HG02763 (cell line): Measurements from ENCODE around the gene CIB1.
"Not testable (repeated sequence)": the region's sequence is repeated elsewhere in the genome, so short reads cannot be mapped to it uniquely, and the experiment has no call there.

ENCODE experiments used
- ATAC-seq: cut with Tn5 transposase; IDR thresholded peaks from one replicate; pipeline ENCODE4 v1.9.1; 2021; ENCODE audit warnings: mild to moderate bottlenecking, moderate library complexity; ENCODE audit not compliant: unreplicated experiment

Gene CIB1

DNA sequence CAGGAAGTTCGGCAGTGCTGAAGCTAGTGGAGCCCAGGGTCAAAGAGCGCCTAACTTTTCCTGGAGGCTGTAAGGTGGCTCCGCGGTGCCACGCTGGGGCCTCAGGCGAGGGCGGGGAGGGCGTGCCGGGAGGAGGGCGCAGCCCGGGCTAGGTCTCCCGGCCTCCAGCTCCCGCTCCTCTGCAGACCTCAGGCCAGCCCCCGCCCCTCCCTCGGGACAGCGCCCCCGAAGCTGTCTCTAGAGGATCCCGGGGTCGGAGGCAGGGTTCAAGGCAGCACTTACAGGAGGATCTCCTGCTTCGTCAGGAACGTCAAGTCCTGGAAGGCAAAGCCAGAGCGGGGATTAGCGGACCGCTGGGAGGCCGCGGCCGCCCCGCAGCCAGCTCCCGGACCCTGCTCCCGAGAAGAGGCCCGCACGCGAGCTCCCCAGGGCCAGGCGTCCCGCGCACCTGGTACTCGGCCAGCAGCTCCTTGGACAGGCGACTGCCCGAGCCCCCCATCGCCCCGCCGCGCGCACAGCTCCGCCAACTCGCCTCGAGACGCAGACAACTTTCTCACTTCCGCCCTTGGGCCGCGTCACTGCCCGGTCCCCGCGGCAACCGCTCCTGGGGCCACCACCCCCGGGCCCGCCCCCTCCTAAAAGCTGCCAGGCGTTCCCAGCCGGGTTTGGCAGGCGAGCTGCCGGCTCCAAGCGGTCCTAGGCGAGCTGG, at the start of gene CIB1:
CIB1 (minus strand) TSS at position 555 of the 709 bp plus-strand sequence; CDS start at position 499, 56 bp downstream.
- ATAC-seq, result peak; percentile 86

DNA sequence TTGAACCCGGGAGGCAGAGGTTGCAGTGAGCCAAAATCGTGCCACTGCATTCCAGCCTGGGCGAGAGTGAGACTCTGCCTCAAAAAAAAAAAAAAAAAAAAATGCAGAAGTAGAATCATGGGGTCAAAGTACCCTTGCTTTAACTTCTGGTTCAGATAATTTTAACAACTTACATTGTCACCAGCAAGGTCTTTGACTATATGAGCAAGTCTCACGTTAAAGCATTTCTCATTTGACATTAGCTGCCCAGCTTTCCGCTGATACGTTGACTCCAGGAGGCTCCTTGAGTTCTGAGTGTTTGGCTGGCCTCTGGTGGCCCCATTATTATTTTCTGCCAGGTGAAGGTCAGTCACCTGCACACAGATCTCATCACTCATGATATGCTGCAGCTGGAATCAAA, 47.9 kb upstream of the CIB1 start:
- not testable (repeated sequence) for ATAC-seq

DNA sequence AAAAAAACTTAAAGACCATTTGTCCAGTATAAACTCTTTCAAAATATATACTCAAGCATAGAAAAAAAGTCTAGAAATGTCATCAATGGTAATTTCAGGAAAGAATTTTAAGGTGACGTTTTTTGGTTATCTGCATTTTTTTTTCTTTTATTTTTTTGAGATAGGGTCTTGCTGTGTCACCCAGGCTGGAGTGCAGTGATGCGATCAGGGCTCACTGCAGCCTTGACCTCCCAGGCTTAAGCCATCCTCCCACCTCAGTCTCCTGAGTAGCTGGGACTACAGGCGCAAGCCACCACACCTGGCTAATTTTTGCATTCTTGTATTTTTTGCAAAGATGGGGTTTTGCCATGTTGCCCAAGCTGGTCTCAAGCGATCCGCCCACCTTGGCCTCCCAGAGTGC, 47.0 kb upstream of the CIB1 start:
- not testable (repeated sequence) for ATAC-seq

DNA sequence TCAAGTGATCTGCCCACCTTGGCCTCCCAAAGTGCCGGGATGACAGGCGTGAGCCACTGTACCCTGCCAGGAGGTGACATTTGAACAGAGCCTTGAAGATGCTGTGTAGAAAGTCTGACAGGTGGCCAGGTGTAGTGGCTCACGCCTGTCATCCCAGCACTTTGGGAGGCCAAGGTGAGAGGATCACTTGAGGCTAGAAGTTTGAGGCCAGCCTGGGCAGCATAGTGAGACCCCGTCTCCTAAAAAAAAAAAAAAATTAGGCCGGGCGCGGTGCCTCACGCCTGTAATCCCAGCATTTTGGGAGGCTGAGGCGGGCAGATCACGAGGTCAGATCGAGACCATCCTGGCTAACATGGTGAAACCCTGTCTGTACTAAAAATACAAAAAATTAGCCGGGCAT, 44.7 kb upstream of the CIB1 start:
- ATAC-seq, result not testable (repeated sequence)

DNA sequence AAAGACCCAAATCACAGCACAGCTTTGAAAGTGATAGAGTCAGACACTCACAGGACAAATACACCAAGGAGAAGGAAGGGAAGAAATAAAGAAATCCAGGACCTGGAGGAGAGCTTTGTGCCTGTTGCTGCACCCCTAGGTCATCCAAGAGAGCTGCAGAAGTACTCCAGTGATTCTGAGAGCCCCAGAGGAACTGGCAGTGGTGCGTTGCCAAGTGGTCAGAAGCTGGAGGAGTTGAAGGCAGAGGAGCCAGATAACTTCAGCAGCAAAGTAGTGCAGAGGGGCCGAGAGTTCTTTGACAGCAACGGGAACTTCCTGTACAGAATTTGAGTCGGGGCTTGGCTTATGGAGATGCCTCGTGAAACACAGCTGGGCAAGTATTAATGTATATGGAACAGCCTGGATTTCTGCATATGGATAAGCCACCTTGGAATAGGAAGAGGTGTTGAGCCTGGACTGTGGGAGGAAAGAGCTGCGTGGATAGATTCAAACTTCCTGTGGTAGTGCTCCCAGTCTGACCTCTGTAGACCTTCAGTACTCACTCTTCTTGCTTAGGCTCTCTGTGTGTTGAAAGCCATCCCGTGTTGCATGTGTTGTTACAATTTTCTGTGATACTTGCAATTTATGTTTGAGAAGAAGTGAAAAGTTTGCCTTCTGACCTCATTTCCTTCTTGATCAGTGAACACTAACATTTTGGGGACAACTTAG, 37.9 kb upstream of the CIB1 start:
- no peak for ATAC-seq

DNA sequence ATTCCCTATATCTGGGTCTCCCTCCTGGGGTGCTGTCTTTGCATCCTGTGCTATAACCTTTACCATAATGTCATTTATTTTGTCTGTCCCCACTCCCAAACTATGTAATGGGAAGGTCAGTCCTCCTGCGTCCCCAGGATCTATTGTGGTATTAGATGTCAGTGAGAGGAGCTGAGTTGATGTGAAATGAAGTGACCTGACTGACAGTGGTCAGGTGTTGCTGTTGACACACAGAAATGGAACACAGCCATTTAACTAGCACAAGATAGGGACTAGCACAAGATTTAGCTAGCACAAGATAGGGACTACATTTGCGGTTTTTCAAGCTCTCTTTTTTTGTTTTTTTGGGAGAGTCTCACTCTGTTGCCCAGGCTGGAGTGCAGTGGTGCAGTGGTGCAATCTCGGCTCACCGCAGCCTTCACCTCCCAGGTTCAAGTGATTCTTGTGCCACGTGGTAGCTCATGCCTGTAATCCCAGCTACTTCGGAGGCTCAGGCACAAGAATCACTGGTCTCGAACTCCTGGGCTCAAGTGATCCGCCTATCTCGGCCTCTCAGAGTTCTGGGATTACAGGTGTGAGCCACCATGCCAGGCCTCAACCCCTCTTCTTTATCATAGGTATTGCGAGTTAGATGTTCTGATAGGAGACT, 36.9 kb upstream of the CIB1 start:
- no peak for ATAC-seq

DNA sequence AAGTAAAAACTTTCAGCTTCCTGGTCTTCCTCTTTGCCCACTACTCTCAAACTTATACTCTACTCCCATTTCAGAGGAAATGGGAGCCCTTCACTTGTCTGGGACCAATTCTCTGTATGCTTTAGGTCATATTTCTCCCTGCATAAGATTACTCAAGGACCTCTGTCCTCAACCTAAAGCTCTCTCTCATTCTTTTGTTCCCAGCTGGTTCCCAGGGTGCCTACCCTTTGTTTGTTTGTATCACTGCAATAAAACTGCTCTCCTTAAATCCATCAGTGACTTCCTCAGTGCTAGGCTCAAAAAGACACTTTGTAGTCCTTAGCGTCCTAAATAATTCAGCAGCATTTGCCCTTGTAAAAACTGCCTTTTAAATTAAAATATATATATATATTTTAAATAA, 34.7 kb upstream of the CIB1 start:
- ATAC-seq, result no peak

DNA sequence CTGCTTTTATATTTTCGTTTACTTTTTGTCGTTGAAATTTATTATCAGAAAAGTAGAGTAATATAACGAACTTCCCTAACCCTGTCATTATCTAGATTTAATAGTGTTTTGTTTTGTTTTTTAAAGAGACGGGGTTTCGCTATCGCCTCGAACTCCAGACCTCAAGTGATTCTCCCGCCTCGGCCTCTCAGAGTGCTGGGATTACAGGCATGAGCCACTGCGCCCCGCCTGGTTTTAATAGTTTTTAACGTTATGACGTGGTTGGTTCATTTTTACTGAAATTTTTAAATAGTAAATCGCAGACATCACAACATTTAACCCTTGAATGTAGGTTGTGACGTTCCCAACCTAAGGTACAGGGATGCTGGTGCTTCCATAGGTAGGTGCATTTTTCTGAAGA, 32.7 kb upstream of the CIB1 start:
- no peak for ATAC-seq

DNA sequence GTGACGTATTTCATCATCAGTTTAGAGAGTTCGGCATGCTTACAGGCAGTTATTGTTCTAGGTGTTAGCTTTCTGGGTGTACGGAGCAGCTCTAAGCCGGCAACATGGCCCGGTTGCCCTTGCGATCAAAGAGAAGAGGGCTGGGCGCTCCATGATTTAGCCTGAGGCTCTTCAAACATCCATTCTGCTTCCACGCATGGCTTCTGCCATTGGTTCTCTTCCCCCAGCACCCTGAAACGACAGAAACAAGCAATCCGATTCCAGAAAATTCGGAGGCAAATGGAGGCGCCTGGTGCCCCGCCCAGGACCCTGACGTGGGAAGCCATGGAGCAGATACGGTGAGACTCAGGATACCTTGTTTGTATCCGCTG, 32.3 kb upstream of the CIB1 start:
- peak; percentile 23 for ATAC-seq

DNA sequence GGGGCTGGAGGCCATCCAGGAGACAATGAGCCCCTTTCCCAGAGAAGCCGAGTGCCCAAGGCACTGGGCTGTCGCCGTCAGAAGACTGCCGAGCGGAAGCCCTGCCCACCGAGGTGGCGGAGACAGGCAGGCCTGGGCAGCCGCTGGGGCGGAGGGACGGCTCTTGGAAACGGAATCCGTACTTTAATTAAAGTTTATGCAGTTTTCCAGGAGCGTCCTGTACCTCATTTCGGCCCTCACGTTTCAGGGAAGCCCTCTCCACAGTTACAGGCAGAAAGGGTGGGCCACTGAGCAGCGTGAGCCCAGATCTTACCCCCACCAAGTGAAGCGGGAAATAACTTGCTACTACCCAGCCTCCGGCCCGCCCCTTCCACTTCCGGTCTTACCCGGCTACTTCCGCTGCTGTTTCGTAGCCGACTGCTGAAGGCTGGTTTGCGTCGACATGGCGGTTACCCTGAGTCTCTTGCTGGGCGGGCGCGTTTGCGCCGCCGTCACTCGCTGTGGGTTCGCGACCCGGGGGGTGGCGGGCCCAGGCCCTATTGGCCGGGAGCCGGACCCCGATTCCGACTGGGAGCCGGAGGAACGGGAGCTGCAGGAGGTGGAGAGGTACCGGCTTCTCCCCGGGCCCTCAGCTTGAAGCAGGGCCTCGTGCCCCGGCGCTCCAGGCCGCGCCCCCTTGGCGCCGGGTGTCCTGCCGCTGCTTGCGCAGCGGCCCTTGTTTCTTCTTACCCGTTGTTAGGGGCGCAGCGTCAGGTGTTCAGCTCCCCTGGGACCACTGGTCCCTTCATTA, 31.7 kb upstream of the CIB1 start, which contains the start of gene NGRN:
NGRN (plus strand) TSS at position 402 of the 790 bp plus-strand sequence; CDS start at position 443, 41 bp downstream.
- peak; percentile 90 for ATAC-seq

DNA sequence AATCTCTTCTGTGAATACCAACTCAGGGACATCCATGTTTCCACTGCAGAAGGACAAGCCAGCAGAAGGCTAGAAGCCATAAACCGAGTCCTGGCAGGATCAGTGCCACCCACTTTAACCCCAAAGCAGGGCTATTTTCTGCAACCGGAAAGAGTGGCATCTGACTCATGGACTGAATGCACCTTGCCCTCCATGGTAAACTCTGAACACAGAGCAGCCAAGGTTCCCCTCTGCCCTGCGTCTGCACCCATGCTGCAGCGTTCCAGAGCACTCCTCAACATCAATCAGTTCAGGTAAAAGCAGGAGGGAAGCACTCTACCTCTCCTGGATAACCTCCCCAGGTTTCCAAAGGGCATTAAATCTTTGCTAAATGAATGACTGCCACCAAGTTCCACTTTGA, 30.9 kb upstream of the CIB1 start:
- ATAC-seq, result no peak

DNA sequence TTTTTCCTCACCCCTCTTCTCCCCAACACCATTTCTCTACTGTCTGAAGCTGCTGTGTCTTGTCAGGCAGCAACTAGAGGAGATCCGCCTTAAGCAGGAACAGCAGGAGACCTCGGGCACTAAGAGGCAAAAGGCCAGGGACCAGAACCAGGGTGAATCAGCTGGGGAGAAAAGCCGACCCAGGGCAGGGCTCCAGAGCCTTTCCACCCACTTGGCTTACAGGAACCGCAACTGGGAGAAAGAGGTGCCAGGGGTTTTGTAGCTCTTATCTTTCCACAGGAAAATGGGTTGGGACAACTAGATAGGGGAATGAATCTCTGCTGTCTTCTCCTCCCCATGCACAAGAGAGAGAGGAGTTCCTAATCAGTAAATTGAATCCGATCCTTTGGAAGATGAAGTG, 28.7 kb upstream of the CIB1 start:
- ATAC-seq, result no peak

DNA sequence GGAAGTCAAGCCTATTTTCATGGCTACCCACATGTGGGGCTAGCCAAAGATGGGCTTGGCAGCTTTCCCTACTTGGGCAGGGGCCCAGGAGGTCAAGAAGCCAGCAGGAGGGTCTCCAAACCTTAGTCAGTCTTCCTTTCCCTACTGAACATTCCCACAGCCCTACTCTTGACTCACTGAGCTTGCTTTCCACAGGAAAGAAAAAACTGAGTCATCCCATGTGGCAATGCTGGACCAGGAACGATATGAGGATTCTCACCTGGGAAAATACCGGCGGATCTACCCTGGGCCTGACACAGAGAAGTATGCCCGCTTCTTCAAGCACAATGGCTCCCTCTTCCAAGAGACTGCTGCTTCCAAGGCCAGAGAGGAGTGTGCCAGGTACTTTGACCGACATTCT, 28.1 kb upstream of the CIB1 start:
- ATAC-seq, result no peak

DNA sequence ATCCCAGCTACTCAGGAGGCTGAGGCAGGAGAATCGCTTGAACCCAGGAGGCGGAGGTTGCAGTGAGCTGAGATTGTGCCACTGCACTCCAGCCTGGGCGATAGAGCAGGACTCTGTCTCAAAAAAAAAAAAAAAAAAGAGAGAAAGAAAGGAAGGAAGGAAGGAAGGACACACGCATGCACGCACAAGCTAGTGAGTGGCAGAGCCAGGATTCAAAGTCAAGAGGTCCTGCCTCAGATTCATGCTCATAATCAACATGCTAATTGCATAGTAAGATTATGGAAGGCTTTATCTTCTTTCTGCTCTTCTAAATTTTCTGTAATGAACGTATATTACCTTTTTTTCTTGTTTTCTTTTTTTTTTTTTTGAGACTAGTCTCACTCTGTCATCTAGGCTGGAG, 27.0 kb upstream of the CIB1 start:
- not testable (repeated sequence) for ATAC-seq

DNA sequence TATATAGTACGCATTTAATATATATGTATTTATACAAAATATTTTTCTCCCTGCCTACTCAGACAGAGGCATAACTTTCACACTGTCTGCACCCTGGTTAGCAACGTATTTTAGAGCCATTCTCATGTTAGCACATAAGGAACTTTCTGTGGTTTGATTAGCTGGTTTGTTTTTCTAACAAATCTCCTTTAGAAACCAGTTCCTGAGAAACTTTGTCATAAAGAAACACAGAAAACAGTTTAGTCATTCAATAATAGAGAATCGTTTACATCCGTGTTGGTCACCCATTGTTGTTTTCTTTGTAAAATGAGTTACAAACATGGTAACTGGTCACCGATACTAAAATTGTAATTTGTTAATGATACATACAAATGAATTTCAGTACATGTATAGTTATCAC, 25.8 kb upstream of the CIB1 start:
- ATAC-seq, result peak; percentile 66

DNA sequence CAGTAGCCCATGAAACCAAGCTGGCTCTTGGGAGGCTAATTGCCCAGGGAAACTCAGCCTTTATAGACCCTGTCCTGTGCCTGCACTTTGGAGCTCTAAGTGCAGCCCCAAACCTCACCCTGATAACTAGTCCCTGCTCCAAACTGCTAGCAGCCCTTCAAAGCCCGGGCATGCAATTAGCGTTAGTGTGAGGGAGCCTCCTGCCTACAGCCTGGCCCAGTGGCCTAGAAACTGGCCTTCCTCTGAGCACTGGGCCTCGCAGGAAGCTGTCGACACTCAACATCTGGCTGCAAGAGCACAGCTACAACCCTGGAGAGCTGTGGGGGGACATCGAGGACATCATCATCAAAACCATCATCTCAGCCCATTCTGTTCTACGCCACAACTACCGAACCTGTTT, 24.0 kb upstream of the CIB1 start:
- no peak for ATAC-seq

DNA sequence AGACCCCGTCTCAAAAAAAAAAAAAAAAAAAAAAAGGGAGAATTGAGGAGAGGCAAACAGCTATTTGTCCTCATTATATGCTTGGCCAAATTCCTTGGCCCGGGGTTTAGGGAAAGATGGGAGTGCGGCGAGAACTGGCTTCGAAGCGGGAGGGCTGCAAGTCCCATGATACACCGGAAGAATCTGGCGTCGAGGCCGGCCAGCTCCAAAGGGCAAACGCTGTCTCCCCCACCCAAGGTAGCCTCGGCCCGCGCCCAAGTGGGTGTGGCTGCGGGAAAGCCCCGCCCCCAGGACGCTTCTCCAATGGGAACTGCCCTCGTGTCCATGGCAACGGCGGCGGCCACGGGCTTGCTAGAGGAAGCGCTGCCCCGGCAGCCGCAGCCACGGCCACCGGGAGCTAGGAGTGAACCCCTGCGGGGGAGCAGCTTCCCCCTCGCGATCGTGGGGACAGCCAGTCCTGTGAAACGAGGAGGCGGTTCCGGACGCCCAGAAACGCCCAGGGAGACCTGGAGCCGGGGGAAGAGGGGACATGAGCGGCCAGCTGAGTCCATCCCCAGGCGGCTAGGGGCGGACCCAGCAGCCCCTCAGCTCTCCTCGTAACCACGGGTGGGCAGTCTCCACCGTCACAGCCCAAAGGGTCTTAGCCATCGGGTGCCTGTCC, 15.6 kb upstream of the CIB1 start, which contains the start of gene TTLL13:
TTLL13 (plus strand) TSS at position 354 of the 661 bp plus-strand sequence. CDS start 1,075 bp downstream, outside the sequence.
- ATAC-seq, result no peak

DNA sequence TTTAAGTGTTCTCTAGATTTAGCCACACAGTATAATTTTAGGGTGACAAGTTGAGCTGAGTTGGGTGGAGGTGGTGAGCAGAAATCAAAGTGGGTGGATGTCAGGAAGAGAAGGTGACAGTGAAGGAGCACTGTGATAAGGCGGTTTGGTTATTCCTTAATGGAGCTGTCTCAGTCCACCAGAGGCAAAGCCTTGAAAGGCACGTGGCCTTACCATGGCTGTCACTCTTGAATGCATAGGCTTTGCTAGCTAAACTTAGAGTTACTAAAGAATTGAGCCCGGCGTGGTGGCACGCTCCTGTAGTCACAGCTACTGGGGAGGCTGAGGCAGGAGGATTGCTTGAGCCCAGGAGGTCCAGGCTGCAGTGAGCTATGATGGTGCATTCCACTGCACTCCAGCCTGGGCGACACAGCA, 15.1 kb upstream of the CIB1 start:
- no peak for ATAC-seq

DNA sequence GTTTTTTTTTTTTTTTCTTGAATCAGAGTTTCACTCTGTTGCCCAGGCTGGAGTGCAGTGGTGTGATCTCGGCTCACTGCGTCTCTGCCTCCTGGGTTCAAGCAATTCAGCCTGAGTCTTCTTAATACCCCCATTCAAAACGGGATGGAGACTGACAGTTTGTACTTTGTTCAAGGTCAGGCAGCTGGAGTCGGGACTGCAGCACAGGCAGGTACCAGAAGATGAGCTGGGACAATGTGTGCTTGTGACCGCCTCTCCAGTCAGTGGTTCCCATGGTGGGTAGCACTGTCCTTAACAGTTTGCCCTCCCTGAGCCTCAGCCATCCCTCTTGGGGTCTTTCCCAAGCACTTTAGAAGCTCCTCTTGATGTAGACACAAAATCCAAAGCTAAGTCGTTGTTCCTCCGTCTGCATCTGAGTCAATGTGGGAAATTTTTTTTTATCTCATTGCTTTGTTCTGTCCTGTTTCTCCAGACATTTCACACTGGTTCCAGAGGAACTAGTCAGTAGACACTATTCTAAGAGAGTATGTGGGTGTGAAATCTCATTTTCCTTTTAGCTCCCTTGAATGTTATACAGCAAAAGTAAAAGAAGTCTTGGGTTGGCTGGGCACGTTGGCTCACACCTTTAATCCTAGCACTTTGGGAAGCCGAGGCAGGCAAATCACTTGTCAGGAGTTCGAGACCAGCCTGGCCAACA, 10.3 kb upstream of the CIB1 start:
- ATAC-seq, result no peak
